PC-3 (cell line): Measurements from ENCODE around the gene CD300LD.

Source experiments
- EZH2 ChIP-seq: fragments of 300-600 bp; sonication (generic); IDR thresholded peaks from one replicate; pipeline ENCODE4 v1.6.1; 2017; ENCODE audit warnings: antibody characterized with exemption, mild to moderate bottlenecking, low read length; ENCODE audit not compliant: unreplicated experiment
- EZH2phosphoT487 ChIP-seq: fragments of 300-600 bp; sonication (generic); IDR thresholded peaks from 2 replicates; pipeline ENCODE4 v1.6.1; 2018; ENCODE audit warnings: mild to moderate bottlenecking, antibody characterized with exemption, low read length, borderline replicate concordance
- TF ChIP-seq, protein P1 (sequence below): fragments of 300-600 bp; sonication (generic); conservative IDR thresholded peaks from 2 replicates; pipeline ENCODE4 v1.5.1; 2017; ENCODE audit warnings: antibody characterized with exemption, low read depth, mild to moderate bottlenecking, low read length

DNA sequence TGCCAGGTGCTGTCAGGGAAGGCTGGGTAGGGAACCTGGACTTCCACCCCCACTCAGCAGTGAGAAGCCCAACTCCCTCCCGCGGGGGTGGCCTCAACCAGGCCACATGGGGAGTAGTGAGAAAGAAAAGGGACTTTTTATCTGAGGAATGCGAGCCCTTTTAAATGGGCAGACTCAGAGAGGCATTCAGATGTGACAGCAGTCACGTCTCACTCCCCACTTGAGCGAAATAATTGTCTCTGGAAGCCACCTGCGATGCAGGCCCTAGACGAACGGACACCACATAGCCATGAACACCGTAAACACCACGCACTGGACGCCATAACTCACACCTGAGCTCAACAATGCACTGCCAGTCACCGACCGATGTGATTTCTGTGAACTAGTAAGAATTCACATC, 43.3 kb upstream of the CD300LD start:
- TF ChIP-seq EZH2phosphoT487 (no peak), EZH2 (no peak)
- TF ChIP-seq, protein P1, sequence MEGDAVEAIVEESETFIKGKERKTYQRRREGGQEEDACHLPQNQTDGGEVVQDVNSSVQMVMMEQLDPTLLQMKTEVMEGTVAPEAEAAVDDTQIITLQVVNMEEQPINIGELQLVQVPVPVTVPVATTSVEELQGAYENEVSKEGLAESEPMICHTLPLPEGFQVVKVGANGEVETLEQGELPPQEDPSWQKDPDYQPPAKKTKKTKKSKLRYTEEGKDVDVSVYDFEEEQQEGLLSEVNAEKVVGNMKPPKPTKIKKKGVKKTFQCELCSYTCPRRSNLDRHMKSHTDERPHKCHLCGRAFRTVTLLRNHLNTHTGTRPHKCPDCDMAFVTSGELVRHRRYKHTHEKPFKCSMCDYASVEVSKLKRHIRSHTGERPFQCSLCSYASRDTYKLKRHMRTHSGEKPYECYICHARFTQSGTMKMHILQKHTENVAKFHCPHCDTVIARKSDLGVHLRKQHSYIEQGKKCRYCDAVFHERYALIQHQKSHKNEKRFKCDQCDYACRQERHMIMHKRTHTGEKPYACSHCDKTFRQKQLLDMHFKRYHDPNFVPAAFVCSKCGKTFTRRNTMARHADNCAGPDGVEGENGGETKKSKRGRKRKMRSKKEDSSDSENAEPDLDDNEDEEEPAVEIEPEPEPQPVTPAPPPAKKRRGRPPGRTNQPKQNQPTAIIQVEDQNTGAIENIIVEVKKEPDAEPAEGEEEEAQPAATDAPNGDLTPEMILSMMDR = no peak
